K562 (cell line): Measurements from ENCODE around the gene SLC16A1. TPM values are rescaled to one million over a fixed set of nuclear protein-coding genes. Genes with fewer than 3 reads are reported as not detected.

Source experiments
- BCL6 ChIP-seq: fragments of 250-450 bp; sonication (Bioruptor Pico); IDR thresholded peaks from 2 replicates; pipeline ENCODE4 v1.4.0; 2020
- CCAR2 ChIP-seq: fragments of 200-400 bp; formaldehyde crosslinking; IDR thresholded peaks from 2 replicates; pipeline ENCODE4 v1.6.1; 2017; ENCODE audit warnings: mild to moderate bottlenecking, low read depth, low read length
- FOXJ3 ChIP-seq: sonication (generic); formaldehyde crosslinking; IDR thresholded peaks from 2 replicates; pipeline ENCODE4 v1.4.0; 2020; ENCODE audit warnings: mild to moderate bottlenecking, missing genetic modification reagents
- GABPA ChIP-seq: fragments of 200-800 bp; sonication (Bioruptor generic); conservative IDR thresholded peaks from 2 replicates; pipeline ENCODE4 v1.6.1; 2016; ENCODE audit warnings: low read depth, missing genetic modification characterization, missing compliant biosample characterization
- HES1 ChIP-seq: fragments of 450-650 bp; IDR thresholded peaks from 2 replicates; pipeline ENCODE4 v1.6.1; 2016; ENCODE audit warnings: low read depth, mild to moderate bottlenecking, moderate library complexity
- KHSRP ChIP-seq: fragments of 450-650 bp; IDR thresholded peaks from 2 replicates; pipeline ENCODE4 v1.6.1; 2017
- PYGO2 ChIP-seq: fragments of 450-650 bp; IDR thresholded peaks from 2 replicates; pipeline ENCODE4 v1.6.1; 2016; ENCODE audit warnings: mild to moderate bottlenecking, missing genetic modification characterization, moderate library complexity, missing compliant biosample characterization
- RREB1 ChIP-seq: fragments of 250-450 bp; sonication (Bioruptor Pico); IDR thresholded peaks from 2 replicates; pipeline ENCODE4 v1.4.0; 2020
- SETDB1 ChIP-seq: IDR thresholded peaks from one replicate; pipeline ENCODE4 v1.6.1; 2012; ENCODE audit warnings: low read length, control low read depth, inconsistent platforms
- SIX5 ChIP-seq, 2 experiments: IDR thresholded peaks; 2 replicates each; pipeline ENCODE4 v1.6.1; 2011; ENCODE audit warnings: low read length in 2 of 2, borderline replicate concordance in 1 of 2, low read depth in 1 of 2, mild to moderate bottlenecking in 1 of 2, moderate library complexity in 1 of 2; ENCODE audit not compliant: insufficient read depth in 1 of 2
- ZBTB17 ChIP-seq: fragments of 450-650 bp; formaldehyde crosslinking; IDR thresholded peaks from 2 replicates; pipeline ENCODE4 v1.4.0; 2020; ENCODE audit warnings: mild to moderate bottlenecking
- ZFP91 ChIP-seq: sonication (generic); formaldehyde crosslinking; IDR thresholded peaks from 2 replicates; pipeline ENCODE4 v1.8.0; 2022; ENCODE audit warnings: mild to moderate bottlenecking, missing genetic modification reagents
- ZNF165 ChIP-seq: fragments of 250-450 bp; sonication (Bioruptor Pico); IDR thresholded peaks from 2 replicates; pipeline ENCODE4 v1.4.0; 2020; ENCODE audit warnings: borderline replicate concordance
- ZNF174 ChIP-seq: fragments of 250-450 bp; sonication (Bioruptor Pico); IDR thresholded peaks from 2 replicates; pipeline ENCODE4 v1.4.0; 2020; ENCODE audit warnings: mild to moderate bottlenecking
- ZNF41 ChIP-seq: fragments of 250-450 bp; sonication (Bioruptor Pico); conservative IDR thresholded peaks from 2 replicates; pipeline ENCODE4 v1.4.0; 2020; ENCODE audit warnings: mild to moderate bottlenecking
- ZNF695 ChIP-seq: fragments of 450-650 bp; formaldehyde crosslinking; IDR thresholded peaks from 2 replicates; pipeline ENCODE4 v1.4.0; 2020; ENCODE audit warnings: mild to moderate bottlenecking, moderate library complexity
- polyA plus RNA-seq, 8 experiments: library from polyadenylated mRNA; depleted of rRNA in 4 of 8; stranded (reverse) in 5 of 8; unstranded in 3 of 8; fragments of >200 nt; fragmentation: Nextera tagmentation in 2 of 8; fragmentation: Illumina TruSeq in 1 of 8; extraction: Ambion mirVana in 2 of 8; extraction: Trizol in 1 of 8; gene quantifications; 2 replicates each; pipeline versions ENCODE4 v1.2.1 to v1.2.3, GENCODE V29; 2011 to 2014; ENCODE audit warnings: inconsistent platforms in 1 of 8, missing spikeins in 1 of 8
- total RNA-seq, 7 experiments: library from RNA; depleted of rRNA in 6 of 7; stranded (reverse); fragments of >200 nt in 6 of 7; fragmentation: Illumina TruSeq in 2 of 7; extraction: Trizol in 2 of 7; gene quantifications; 2 replicates each; pipeline versions ENCODE4 v1.2.1 to v1.2.3, GENCODE V29; 2011 to 2021; ENCODE audit warnings: low replicate concordance in 1 of 7
- TF ChIP-seq, protein P1 (sequence below): fragments of 250-450 bp; sonication (Bioruptor Pico); IDR thresholded peaks from 2 replicates; pipeline ENCODE4 v1.8.0; 2022; ENCODE audit warnings: inconsistent platforms, mild to moderate bottlenecking, moderate library complexity, borderline replicate concordance

The SLC16A1 gene
- total and polyA plus RNA-seq, 9 of the 15 experiments (the other 6 are each of a cell fraction or from before 2014, with no cell fraction given): 73.1 to 244 (median 117) TPM

DNA sequence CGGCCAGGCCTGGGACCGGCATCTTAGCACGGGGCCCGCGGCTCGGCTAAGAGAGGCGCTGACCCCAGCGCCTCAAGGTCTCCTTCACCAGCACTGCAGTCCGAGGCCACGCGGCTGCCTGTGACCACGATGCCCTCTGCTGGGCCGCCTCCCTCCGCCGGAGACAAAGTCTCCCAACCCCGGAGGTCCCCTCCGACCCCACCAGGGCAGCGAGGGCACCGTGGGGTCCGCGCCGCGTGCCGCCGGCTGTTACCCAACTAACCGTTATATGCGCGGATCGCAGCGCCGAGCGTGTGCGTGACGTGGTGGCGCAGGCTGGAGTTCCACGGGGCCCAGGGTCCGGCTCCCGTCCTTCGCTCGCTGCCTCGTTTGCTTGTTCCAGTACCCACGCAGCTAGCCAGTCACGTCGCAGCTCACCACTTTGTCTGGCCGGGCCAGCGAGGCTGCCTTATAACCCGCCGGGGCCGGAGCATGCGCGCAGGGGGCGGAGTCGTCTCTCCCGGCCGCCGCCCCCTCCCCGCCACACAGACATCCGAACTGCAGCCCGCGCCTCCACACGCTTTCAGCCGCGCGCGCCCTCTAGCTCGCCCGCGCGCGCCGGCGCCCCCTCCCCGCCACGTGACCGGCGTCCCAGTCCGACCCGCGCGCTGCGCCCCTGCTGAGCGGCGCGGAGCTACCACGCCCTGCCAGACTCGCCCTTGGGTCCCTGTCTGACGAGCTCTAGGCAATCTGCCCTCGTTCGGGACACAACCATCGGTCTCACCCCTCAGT, at the start of gene SLC16A1 (continued):
- TF ChIP-seq RREB1 (CRISPR knock-in tag) (peak; percentile 89; the same call in 1 of the 2 replicates), HES1 (no peak), SETDB1 (no peak), ZNF165 (CRISPR knock-in tag) (no peak), ZNF174 (no peak), FOXJ3 (CRISPR knock-in tag) (no peak), ZNF695 (CRISPR knock-in tag) (peak; percentile 35; the same call in 1 of the 2 replicates), KHSRP (no peak), PYGO2 (tag) (no peak), SIX5 (IDR thresholded peaks at IDR 0.05; ENCODE audit: borderline replicate concordance in 1 of 2, insufficient read depth in 1 of 2, low read depth in 1 of 2, low read length in 2 of 2) (no peak), ZBTB17 (CRISPR knock-in tag) (no peak; the same call in none of the 2 replicates), GABPA (peak; percentile 12; the same call in 1 of the 2 replicates), CCAR2 (no peak), BCL6 (CRISPR knock-in tag) (no peak), ZNF41 (no peak), ZFP91 (CRISPR knock-in tag) (no peak)
- TF ChIP-seq, protein P1, sequence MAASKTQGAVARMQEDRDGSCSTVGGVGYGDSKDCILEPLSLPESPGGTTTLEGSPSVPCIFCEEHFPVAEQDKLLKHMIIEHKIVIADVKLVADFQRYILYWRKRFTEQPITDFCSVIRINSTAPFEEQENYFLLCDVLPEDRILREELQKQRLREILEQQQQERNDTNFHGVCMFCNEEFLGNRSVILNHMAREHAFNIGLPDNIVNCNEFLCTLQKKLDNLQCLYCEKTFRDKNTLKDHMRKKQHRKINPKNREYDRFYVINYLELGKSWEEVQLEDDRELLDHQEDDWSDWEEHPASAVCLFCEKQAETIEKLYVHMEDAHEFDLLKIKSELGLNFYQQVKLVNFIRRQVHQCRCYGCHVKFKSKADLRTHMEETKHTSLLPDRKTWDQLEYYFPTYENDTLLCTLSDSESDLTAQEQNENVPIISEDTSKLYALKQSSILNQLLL (CRISPR knock-in tag): no peak
